Natural killer cell (primary cell): ENCODE data around the gene PDE8B. TPM values are rescaled to one million over a fixed set of nuclear protein-coding genes. Genes with fewer than 3 reads are reported as not detected.

Experiments used
- ATAC-seq, 3 donors: fragments of 150-1000 bp in 2 of 3; fragments of 200-7000 bp in 1 of 3; cut with Tn5 transposase; 1 replicate in 1 of 3; 2 replicates in 2 of 3; pipeline ENCODE4 v1.10.0; 2021; ENCODE audit warnings: mild to moderate bottlenecking in 2 of 3, moderate library complexity in 2 of 3
- DNase-seq, 2 donors: peaks; one replicate each; pipeline versions ENCODE4 v3.0.0 to v3.0.0-alpha.2; 2013 to 2021; ENCODE audit warnings: mixed read lengths in 1 of 2
- H3K27ac ChIP-seq: one replicate; pipeline ENCODE4 v1.5.1; 2013; ENCODE audit warnings: mild to moderate bottlenecking, low read length
- H3K27me3 ChIP-seq: one replicate; pipeline ENCODE4 v1.6.1; 2013; ENCODE audit warnings: low read length; ENCODE audit not compliant: control insufficient read depth, insufficient read depth
- H3K36me3 ChIP-seq: one replicate; pipeline ENCODE4 v1.6.1; 2013; ENCODE audit warnings: low read length; ENCODE audit not compliant: control insufficient read depth, insufficient read depth
- H3K4me1 ChIP-seq: one replicate; pipeline ENCODE4 v1.6.1; 2013; ENCODE audit warnings: low read length; ENCODE audit not compliant: control insufficient read depth, insufficient read depth
- H3K4me3 ChIP-seq: one replicate; pipeline ENCODE4 v1.5.1; 2013; ENCODE audit warnings: low read length
- H3K9me3 ChIP-seq: one replicate; pipeline ENCODE4 v1.6.1; 2013; ENCODE audit warnings: low read length; ENCODE audit not compliant: control insufficient read depth, insufficient read depth
- H3K27ac Mint-ChIP-seq, 2 donors: one replicate each; pipeline ENCODE4 v1.8.0; 2022; ENCODE audit warnings: mild to moderate bottlenecking in 2 of 2, mixed read lengths in 2 of 2, moderate library complexity in 1 of 2
- H3K27me3 Mint-ChIP-seq, 2 donors: one replicate each; pipeline ENCODE4 v1.8.0; 2022; ENCODE audit warnings: low read depth in 2 of 2, mixed read lengths in 2 of 2
- H3K36me3 Mint-ChIP-seq: one replicate; pipeline ENCODE4 v1.8.0; 2022; ENCODE audit warnings: mixed read lengths
- H3K4me1 Mint-ChIP-seq, 2 donors: one replicate each; pipeline ENCODE4 v1.8.0; 2022; ENCODE audit warnings: mixed read lengths in 2 of 2
- H3K4me3 Mint-ChIP-seq: one replicate; pipeline ENCODE4 v1.8.0; 2022; ENCODE audit warnings: mild to moderate bottlenecking, moderate library complexity, mixed read lengths
- H3K9me3 Mint-ChIP-seq, 2 donors: one replicate each; pipeline ENCODE4 v1.8.0; 2022; ENCODE audit warnings: mixed read lengths in 2 of 2
- CTCF ChIP-seq: fragments of 200-600 bp; IDR thresholded peaks from one replicate; pipeline ENCODE4 v1.8.0; 2022; ENCODE audit warnings: antibody characterized with exemption
- WGBS: methylation state at CpG from one replicate; pipeline ENCODE4 v1.1.7; 2013; ENCODE audit warnings: missing lambda C conversion rate; ENCODE audit not compliant: insufficient coverage; 5-methylcytosine and 5-hydroxymethylcytosine counted together
- intact Hi-C: fragments of 100-400 bp; cut with micrococcal nuclease; formaldehyde crosslinking; loops from one replicate; pipeline ENCODE4 v1.14.2; 2022
- total RNA-seq, 4 donors: library from RNA; stranded (reverse); fragments of 120-200 nt in 1 of 4; gene quantifications; one replicate each; pipeline versions ENCODE4 v1.2.3 to v1.2.4, GENCODE V29; 2013 to 2022

PDE8B gene
- total RNA-seq, 3 donors from 2014 or later (not counting 1 experiment from before 2014, with no cell fraction given) = 0.23 to 0.82 TPM; not detected in 1

GRCh38 chr5:77394064-77394715 is 183.7 kb downstream of the PDE8B start:
- DNase-seq = no peak
- Histone ChIP-seq H3K4me1 (no peaks in the 10 kb centered on the region), H3K27me3 (no peaks in the 10 kb centered on the region), H3K9me3 (no peaks in the 10 kb centered on the region), H3K36me3 (no peaks in the 10 kb centered on the region), H3K4me3 (no peak overlapping the region), H3K27ac (no peak overlapping the region)
- peaks cover 5 to 10% of the 10 kb centered on the region in 2 donors for H3K27me3 Mint-ChIP-seq
- 93% methylated on average over 3 of the region's 3 CpGs for WGBS
- no peak for TF ChIP-seq CTCF
- no peaks in the 10 kb centered on the region for H3K4me1 Mint-ChIP-seq
- no peak overlapping the region for H3K27ac Mint-ChIP-seq
- intact Hi-C loops = no loop called here
- no peak overlapping the region for H3K4me3 Mint-ChIP-seq
- H3K36me3 Mint-ChIP-seq = no peaks in the 10 kb centered on the region
- ATAC-seq = no peak
- H3K9me3 Mint-ChIP-seq = no peaks in the 10 kb centered on the region

GRCh38 chr5:77396017-77396416 is 185.5 kb downstream of the PDE8B start:
- Mint-ChIP-seq H3K9me3 (no peaks in the 10 kb centered on the region), H3K4me3 (no peak overlapping the region), H3K36me3 (no peaks in the 10 kb centered on the region), H3K4me1 (no peaks in the 10 kb centered on the region), H3K27me3 (peaks cover 0 to 15% of the 10 kb centered on the region in 2 donors), H3K27ac (no peak overlapping the region)
- DNase-seq (no peak), ATAC-seq (no peak)
- Histone ChIP-seq H3K27ac (no peak overlapping the region), H3K36me3 (no peaks in the 10 kb centered on the region), H3K4me3 (no peak overlapping the region), H3K4me1 (no peaks in the 10 kb centered on the region), H3K27me3 (no peaks in the 10 kb centered on the region), H3K9me3 (no peaks in the 10 kb centered on the region)
- no peak for TF ChIP-seq CTCF
- WGBS = 92% methylated on average over 1 of the region's 1 CpG
- intact Hi-C loops = no loop called here

- DNase-seq = no peak
- H3K27me3 ChIP-seq = no peaks in the 10 kb centered on the region
- Mint-ChIP-seq H3K27ac (no peak overlapping the region), H3K4me1 (no peaks in the 10 kb centered on the region), H3K9me3 (no peaks in the 10 kb centered on the region), H3K36me3 (no peaks in the 10 kb centered on the region), H3K4me3 (no peak overlapping the region), H3K27me3 (peaks cover 0 to 15% of the 10 kb centered on the region in 2 donors)
- no peak overlapping the region for H3K27ac ChIP-seq
- H3K36me3 ChIP-seq = no peaks in the 10 kb centered on the region
- no peak for ATAC-seq
- WGBS = 85% methylated on average over 5 of the region's 5 CpGs
- H3K9me3 ChIP-seq = no peaks in the 10 kb centered on the region
- TF ChIP-seq CTCF = no peak
- intact Hi-C loops = no loop called here
- no peak overlapping the region for H3K4me3 ChIP-seq
- no peaks in the 10 kb centered on the region for H3K4me1 ChIP-seq
Measured at GRCh38 chr5:77397686-77398292, 187.3 kb downstream of the PDE8B start.
